Inflammatory macrophage (primary cell): ENCODE results near the gene POLH.
"Not testable (repeated sequence)": the region's sequence is repeated elsewhere in the genome, so short reads cannot be mapped to it uniquely, and the experiment has no call there.

ENCODE experiments used
- DNase-seq, 2 donors: peaks; one replicate each; pipeline ENCODE4 v3.0.0-alpha.2; 2020 to 2022
- total RNA-seq, 18 experiments: gene quantifications; one replicate each; lab custom pipeline; 2026; ENCODE audit warnings: mixed read lengths in 6 of 18, inconsistent platforms in 2 of 18; lab: John Stamatoyannopoulos, UW

The POLH gene
- total RNA-seq: 5.4 to 28.3 (median 18.7) reads per million in 18 experiments

- peak; percentile 94 to 96 for DNase-seq
These were observed at the start of gene POLH, which contains the start of gene XPO5 for GRCh38 chr6:43575772-43576551. TSS of gene POLH (plus strand) at chr6:43576185. CDS start at chr6:43582320, 6,135 bp downstream. TSS of gene XPO5 (minus strand) at chr6:43576038. CDS start at chr6:43575864, 174 bp downstream.

- DNase-seq: no peak
These were observed 43.8 kb upstream of the POLH start for GRCh38 chr6:43532201-43532600.

GRCh38 chr6:43538986-43539385 is 37.0 kb upstream of the POLH start:
- DNase-seq: not testable (repeated sequence)

- DNase-seq: not testable (repeated sequence)
These were observed 36.6 kb upstream of the POLH start for GRCh38 chr6:43539409-43539808.

GRCh38 chr6:43540507-43540906 is 35.5 kb upstream of the POLH start:
- no peak for DNase-seq

GRCh38 chr6:43541774-43542471 is 34.1 kb upstream of the POLH start:
- DNase-seq: no peak

- DNase-seq: no peak
These were observed 31.5 kb upstream of the POLH start for GRCh38 chr6:43544461-43544860.

GRCh38 chr6:43547222-43547621 is 28.8 kb upstream of the POLH start:
- DNase-seq: peak; percentile 33 to 34

- DNase-seq: not testable (repeated sequence)
These were observed 18.4 kb upstream of the POLH start for GRCh38 chr6:43557620-43558019.

- no peak for DNase-seq
These were observed 16.7 kb upstream of the POLH start for GRCh38 chr6:43559328-43559727.

GRCh38 chr6:43570876-43571441 is 5.0 kb upstream of the POLH start:
- DNase-seq: peak; percentile 5 to 24

GRCh38 chr6:43572015-43572414 is 4.0 kb upstream of the POLH start:
- no peak for DNase-seq

- peak; percentile 23 to 63 for DNase-seq
These were observed 747 bp upstream of the POLH start for GRCh38 chr6:43575105-43575771.

- DNase-seq: no peak
These were observed 2.8 kb downstream of the POLH start for GRCh38 chr6:43578748-43579147.

- DNase-seq: no peak
These were observed 3.2 kb downstream of the POLH start for GRCh38 chr6:43579171-43579570.

- DNase-seq: no peak
These were observed 6.9 kb downstream of the POLH start for GRCh38 chr6:43582911-43583310.

- no peak for DNase-seq
These were observed 9.0 kb downstream of the POLH start for GRCh38 chr6:43584892-43585570.

GRCh38 chr6:43588194-43588593 is 12.2 kb downstream of the POLH start:
- no peak for DNase-seq

- not testable (repeated sequence) for DNase-seq
These were observed 13.6 kb downstream of the POLH start for GRCh38 chr6:43589564-43589963.

GRCh38 chr6:43593938-43594337 is 18.0 kb downstream of the POLH start:
- no peak for DNase-seq

- no peak for DNase-seq
These were observed 24.6 kb downstream of the POLH start for GRCh38 chr6:43600595-43600994.

- no peak for DNase-seq
These were observed 28.2 kb downstream of the POLH start for GRCh38 chr6:43604174-43604573.
